Upper lobe of left lung (tissue), 4 donors: ENCODE results near the gene RPS6KA5.

Experiments used
- POLR2A ChIP-seq, 4 donors: fragments of 450-650 bp; IDR thresholded peaks; one replicate each; pipeline ENCODE4 v1.5.1; 2016 to 2017; ENCODE audit warnings: antibody characterized with exemption in 4 of 4, mild to moderate bottlenecking in 2 of 4
- TF ChIP-seq, protein P1 (sequence below), 6 experiments: fragments of 450-650 bp in 4 of 6; fragments of 200-600 bp in 2 of 6; sonication (generic) in 2 of 6; IDR thresholded peaks; one replicate each; pipeline ENCODE4 v1.5.1; 2016 to 2019; ENCODE audit warnings: antibody characterized with exemption in 6 of 6

GRCh38 chr14:90966493-90966892 is 93.9 kb downstream of the RPS6KA5 start:
- TF ChIP-seq, protein P1, sequence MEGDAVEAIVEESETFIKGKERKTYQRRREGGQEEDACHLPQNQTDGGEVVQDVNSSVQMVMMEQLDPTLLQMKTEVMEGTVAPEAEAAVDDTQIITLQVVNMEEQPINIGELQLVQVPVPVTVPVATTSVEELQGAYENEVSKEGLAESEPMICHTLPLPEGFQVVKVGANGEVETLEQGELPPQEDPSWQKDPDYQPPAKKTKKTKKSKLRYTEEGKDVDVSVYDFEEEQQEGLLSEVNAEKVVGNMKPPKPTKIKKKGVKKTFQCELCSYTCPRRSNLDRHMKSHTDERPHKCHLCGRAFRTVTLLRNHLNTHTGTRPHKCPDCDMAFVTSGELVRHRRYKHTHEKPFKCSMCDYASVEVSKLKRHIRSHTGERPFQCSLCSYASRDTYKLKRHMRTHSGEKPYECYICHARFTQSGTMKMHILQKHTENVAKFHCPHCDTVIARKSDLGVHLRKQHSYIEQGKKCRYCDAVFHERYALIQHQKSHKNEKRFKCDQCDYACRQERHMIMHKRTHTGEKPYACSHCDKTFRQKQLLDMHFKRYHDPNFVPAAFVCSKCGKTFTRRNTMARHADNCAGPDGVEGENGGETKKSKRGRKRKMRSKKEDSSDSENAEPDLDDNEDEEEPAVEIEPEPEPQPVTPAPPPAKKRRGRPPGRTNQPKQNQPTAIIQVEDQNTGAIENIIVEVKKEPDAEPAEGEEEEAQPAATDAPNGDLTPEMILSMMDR (IDR thresholded peaks at IDR 0.05): no peak
- no peak for TF ChIP-seq POLR2A (IDR thresholded peaks at IDR 0.05)
